A204.1 (cell line): ENCODE results near the gene ADSS2.
"Not testable (repeated sequence)": the region's sequence is repeated elsewhere in the genome, so short reads cannot be mapped to it uniquely, and the experiment has no call there.

Source experiments
- FAIRE-seq: peaks from 2 replicates; lab custom pipeline; 2012; peaks lifted over from hg19 to GRCh38; lab: Jason Lieb, UNC

Gene ADSS2

DNA sequence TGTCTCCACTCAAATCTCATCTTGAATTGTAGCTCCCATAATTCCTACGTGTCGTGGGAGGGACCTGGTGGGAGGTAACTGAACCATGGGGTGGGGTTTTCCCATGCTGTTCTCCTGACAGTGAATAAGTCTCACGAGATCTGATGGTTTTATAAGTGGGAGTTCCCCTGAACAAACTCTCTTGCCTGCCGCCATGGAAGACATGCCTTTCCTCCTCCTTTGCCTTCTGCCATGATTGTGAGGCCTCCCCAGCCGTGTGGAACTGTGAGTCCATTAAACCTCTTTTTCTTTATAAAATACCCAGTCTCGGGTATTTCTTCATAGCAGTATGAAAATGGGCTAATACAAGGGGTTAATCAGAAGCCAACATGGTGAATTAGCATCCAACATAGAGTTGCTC is 86.4 kb downstream of the ADSS2 start:
- not testable (repeated sequence) for FAIRE-seq

DNA sequence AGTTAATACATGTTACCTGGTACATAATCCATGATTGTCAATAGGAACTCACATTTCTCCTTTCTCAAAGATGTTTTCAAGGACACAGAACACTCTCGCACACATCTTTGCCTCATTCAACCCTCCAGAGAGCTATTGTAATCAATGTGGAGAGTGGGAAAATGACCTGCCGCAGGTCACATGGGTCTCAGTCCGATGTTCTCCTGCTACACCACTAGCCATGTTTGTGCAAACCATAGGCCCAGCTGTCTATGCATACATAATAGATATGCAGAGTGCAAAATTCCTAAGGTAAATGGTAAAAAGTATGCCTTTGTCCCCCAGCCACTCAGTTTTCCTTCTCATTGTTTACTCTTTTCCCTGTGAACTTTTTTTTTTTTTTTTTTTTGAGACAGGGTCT is 89.2 kb downstream of the ADSS2 start:
- no peak for FAIRE-seq

DNA sequence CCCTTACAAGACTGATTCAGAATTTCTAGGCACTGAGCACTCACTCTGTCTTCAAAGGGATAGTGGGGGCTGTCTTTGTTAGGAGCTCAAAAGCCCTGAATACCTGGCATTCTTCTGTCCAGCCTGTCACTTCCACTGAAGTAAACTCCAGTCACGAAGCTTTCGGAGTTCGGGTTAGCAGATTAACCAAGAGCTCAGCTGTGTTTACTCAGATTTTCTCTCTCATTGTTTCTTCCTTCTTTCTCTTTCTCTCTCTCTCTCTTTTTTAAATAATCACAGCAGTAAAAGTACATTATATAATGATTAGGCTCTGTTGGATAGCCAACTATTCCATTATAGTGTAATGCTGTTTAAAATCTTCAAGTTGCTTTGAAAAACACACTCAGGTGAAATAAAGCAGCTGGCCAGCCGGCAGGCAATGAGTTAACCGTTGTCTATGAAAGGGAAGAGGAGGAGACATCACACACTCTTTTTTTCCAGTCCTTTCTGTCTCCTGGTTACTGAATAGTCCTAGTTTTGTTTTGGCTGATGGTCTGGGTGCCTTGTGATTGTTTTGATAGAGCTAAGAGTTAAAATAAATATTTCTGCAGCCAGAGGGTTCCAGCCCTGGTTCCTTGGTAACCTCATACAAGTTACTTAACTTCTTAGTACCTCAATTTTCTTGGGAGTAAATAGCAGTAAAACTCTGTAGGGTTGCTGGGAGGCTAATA is 89.8 kb downstream of the ADSS2 start:
- no peak for FAIRE-seq
